ENCODE data around the gene GMPPA. TPM values are rescaled to one million over a fixed set of nuclear protein-coding genes. Genes with fewer than 3 reads are reported as not detected.

Gene GMPPA
- 10 to 100 TPM; 25.2 to 28.4 TPM for total RNA-seq

- Mint-ChIP-seq H3K27ac (peak within 1 kb of the TSS; percentile 39), H3K27me3 (ENCODE audit: low read depth) (peaks cover 43% of the 10 kb centered on the region), H3K36me3 (ENCODE audit: low read depth) (peaks cover 1% of the 10 kb centered on the region), H3K4me3 (peak within 1 kb of the TSS; percentile 91), H3K9me3 (no peaks in the 10 kb centered on the region), H3K4me1 (ENCODE audit: low read depth) (peaks cover 28% of the 10 kb centered on the region)
- CTCF ChIA-PET, result interaction anchor here (0.8 to 11.7 kb wide), 9 partner anchors 8 to 96 kb away, joined by 3 to 211 read pairs (median 5); no protein-coding TSS in a partner anchor
- peak; percentile 98 for DNase-seq
- intact Hi-C loops (cut with micrococcal nuclease), result loop anchor here (1.0 to 2.0 kb wide), 13 partner anchors 11 to 269 kb away; partner anchors contain the start of genes ANKZF1, ATG9A, CHPF and DNAJB2
These were observed at the start of gene GMPPA for GRCh38 chr2:219498280-219499057. Gene GMPPA (plus strand): TSS chr2:219498891. CDS start chr2:219499976, 1,085 bp downstream.

GRCh38 chr2:219449609-219450008, 49.1 kb upstream of the GMPPA start:
- Mint-ChIP-seq H3K4me3 (no peak overlapping the region), H3K4me1 (ENCODE audit: low read depth) (no peaks in the 10 kb centered on the region), H3K36me3 (ENCODE audit: low read depth) (no peaks in the 10 kb centered on the region), H3K9me3 (no peaks in the 10 kb centered on the region), H3K27ac (no peak overlapping the region), H3K27me3 (ENCODE audit: low read depth) (peaks cover 20% of the 10 kb centered on the region)
- DNase-seq, result no peak
- intact Hi-C loops (cut with micrococcal nuclease), result no loop called here
- CTCF ChIA-PET, result interaction anchor here (1.1 kb wide), 1 partner anchor 84 kb away, joined by 4 read pairs; no protein-coding TSS in a partner anchor

- no peak for DNase-seq
- intact Hi-C loops (cut with micrococcal nuclease), result no loop called here
These were observed 46.9 kb upstream of the GMPPA start for GRCh38 chr2:219451661-219452360.

GRCh38 chr2:219452361-219453317, 46.1 kb upstream of the GMPPA start:
- CTCF ChIA-PET, result interaction anchor here (1.0 to 1.2 kb wide), 3 partner anchors 43 to 49 kb away, joined by 3 to 5 read pairs (median 4); a partner anchor contains a TSS
- intact Hi-C loops (cut with micrococcal nuclease), result no loop called here
- H3K27me3 Mint-ChIP-seq (ENCODE audit: low read depth), result peaks cover 15% of the 10 kb centered on the region
- no peak for DNase-seq
- no peaks in the 10 kb centered on the region for H3K36me3 Mint-ChIP-seq (ENCODE audit: low read depth)
- no peak overlapping the region for H3K4me3 Mint-ChIP-seq
- H3K9me3 Mint-ChIP-seq, result no peaks in the 10 kb centered on the region
- no peaks in the 10 kb centered on the region for H3K4me1 Mint-ChIP-seq (ENCODE audit: low read depth)
- no peak overlapping the region for H3K27ac Mint-ChIP-seq

More at GRCh38 chr2:219451661-219452360, 46.9 kb upstream of the GMPPA start:
- Mint-ChIP-seq H3K27me3 (ENCODE audit: low read depth) (peaks cover 20% of the 10 kb centered on the region), H3K9me3 (no peaks in the 10 kb centered on the region), H3K36me3 (ENCODE audit: low read depth) (no peaks in the 10 kb centered on the region), H3K4me3 (no peak overlapping the region), H3K4me1 (ENCODE audit: low read depth) (no peaks in the 10 kb centered on the region), H3K27ac (no peak overlapping the region)
- CTCF ChIA-PET, result interaction anchor here (0.9 to 1.2 kb wide), 3 partner anchors 18 to 78 kb away, joined by 3 to 4 read pairs (median 3); no protein-coding TSS in a partner anchor

DNA sequence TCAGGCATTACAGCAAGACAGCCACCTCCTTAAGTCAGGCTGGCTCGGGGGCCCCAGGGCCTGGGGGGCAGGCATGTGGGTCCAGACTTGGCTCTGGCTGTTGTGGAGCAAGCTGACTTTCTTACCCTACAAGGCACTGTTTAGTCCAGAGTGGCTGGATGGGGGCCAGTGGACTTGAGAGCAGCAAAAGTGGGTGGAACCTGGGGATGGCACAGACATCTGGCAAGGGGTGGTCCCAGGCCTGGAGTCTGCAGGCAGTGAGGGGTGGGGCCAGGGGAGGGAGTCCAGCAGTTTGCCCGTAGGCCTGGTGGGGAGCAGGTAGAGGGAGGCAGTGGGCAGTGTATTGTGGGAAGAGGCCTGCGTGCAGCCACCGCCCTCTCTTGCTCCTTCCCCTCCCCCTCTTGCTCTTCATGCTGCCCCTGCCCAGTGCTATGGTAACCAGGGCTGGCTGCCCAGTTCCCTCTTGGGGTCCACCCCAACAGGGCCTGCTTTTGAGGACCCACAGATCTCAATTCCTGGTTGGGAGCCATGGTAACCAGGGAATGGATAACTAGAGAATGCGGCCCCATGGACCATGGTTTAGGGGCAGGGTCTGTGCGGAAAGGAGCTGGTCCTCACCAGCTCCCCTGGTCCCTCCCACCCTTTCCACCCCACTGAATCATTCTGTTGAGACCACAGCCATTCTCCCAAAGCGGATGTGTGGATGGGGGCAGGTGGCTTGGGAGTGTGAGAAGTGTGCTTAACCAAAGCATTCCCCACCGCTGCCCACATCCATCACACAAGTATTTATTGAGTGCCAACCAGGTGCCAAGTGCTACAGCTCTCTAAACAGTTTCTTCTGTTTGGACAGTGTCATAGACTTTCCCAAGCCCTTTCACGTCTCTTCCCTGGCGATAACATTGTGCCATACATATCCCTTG, 44.8 kb upstream of the GMPPA start:
- no peak for DNase-seq
- H3K4me3 Mint-ChIP-seq, result no peak overlapping the region
- CTCF ChIA-PET, result interaction anchor here (0.5 to 1.1 kb wide), 5 partner anchors 42 to 1496 kb away, joined by 3 to 5 read pairs (median 3); a partner anchor contains a TSS
- no peaks in the 10 kb centered on the region for H3K4me1 Mint-ChIP-seq (ENCODE audit: low read depth)
- H3K27ac Mint-ChIP-seq, result no peak overlapping the region
- peaks cover 15% of the 10 kb centered on the region for H3K27me3 Mint-ChIP-seq (ENCODE audit: low read depth)
- H3K9me3 Mint-ChIP-seq, result no peaks in the 10 kb centered on the region
- intact Hi-C loops (cut with micrococcal nuclease), result no loop called here
- H3K36me3 Mint-ChIP-seq (ENCODE audit: low read depth), result no peaks in the 10 kb centered on the region

DNA sequence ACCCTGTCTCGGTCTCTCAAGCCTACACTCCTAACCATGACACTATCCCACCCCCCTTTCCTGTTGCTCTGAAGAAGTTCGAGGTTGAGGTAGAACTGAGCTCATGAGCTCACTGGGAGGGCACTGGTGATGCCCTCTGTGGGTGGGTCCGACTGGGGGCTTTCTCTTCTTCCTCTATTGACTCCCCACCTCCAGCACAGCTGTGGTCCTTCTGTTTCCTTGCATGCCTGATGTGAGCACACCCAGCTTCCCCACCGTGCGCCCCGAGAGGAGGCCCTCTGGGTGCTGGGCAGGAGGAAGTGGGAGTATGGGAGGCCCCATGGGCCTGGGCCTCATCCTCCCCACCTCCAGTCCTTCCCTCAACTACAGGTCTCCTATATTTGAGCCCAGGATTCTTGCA, 43.1 kb upstream of the GMPPA start:
- H3K4me3 Mint-ChIP-seq, result no peak overlapping the region
- intact Hi-C loops (cut with micrococcal nuclease), result no loop called here
- no peak for DNase-seq
- H3K4me1 Mint-ChIP-seq (ENCODE audit: low read depth), result no peaks in the 10 kb centered on the region
- H3K36me3 Mint-ChIP-seq (ENCODE audit: low read depth), result no peaks in the 10 kb centered on the region
- H3K27me3 Mint-ChIP-seq (ENCODE audit: low read depth), result peaks cover 3% of the 10 kb centered on the region
- no peaks in the 10 kb centered on the region for H3K9me3 Mint-ChIP-seq
- CTCF ChIA-PET, result interaction anchor here (0.9 to 1.8 kb wide), 7 partner anchors 10 to 76 kb away, joined by 3 to 14 read pairs (median 3); a partner anchor contains a TSS
- no peak overlapping the region for H3K27ac Mint-ChIP-seq

DNA sequence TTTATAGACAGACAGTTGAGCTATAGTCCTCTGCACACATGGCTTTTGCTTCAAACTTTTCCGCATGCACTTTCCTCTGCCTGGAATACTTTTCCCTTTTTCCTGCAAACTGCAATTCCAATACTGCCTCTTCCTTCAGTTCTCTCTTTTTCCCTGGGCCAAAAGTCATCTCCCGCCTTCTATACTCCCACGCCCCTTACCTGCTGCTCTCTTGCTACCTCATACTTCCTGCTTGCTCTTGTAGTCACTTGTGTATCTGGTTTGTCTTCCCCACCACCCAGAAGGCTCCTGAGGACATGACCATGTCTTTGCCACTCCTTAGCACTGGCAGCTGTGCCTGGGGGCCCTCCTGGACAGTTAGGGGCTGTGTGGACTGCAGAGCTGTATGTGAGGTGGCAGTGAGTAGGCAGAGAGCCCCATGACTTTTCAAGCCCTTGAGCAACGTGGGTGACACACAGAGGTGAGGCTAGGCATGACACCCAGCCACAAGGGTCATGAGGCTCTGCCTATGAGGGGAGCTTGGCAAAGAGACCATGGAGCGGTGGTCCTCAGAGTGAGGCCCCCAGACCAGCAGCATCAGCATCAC, 40.8 kb upstream of the GMPPA start:
- no peaks in the 10 kb centered on the region for H3K4me1 Mint-ChIP-seq (ENCODE audit: low read depth)
- DNase-seq, result peak; percentile 37
- H3K27ac Mint-ChIP-seq, result no peak overlapping the region
- CTCF ChIA-PET, result interaction anchor here (0.5 to 3.4 kb wide), 9 partner anchors 9 to 72 kb away, joined by 3 to 17 read pairs (median 3); no protein-coding TSS in a partner anchor
- H3K36me3 Mint-ChIP-seq (ENCODE audit: low read depth), result no peaks in the 10 kb centered on the region
- no peaks in the 10 kb centered on the region for H3K27me3 Mint-ChIP-seq (ENCODE audit: low read depth)
- no peaks in the 10 kb centered on the region for H3K9me3 Mint-ChIP-seq
- intact Hi-C loops (cut with micrococcal nuclease), result loop anchor here (1.0 to 2.0 kb wide), 2 partner anchors 25 to 55 kb away; no protein-coding TSS in a partner anchor
- H3K4me3 Mint-ChIP-seq, result no peak overlapping the region

GRCh38 chr2:219458996-219459395, 39.7 kb upstream of the GMPPA start:
- Mint-ChIP-seq H3K27ac (no peak overlapping the region), H3K27me3 (ENCODE audit: low read depth) (no peaks in the 10 kb centered on the region), H3K36me3 (ENCODE audit: low read depth) (no peaks in the 10 kb centered on the region), H3K9me3 (no peaks in the 10 kb centered on the region), H3K4me3 (no peak overlapping the region), H3K4me1 (ENCODE audit: low read depth) (no peaks in the 10 kb centered on the region)
- intact Hi-C loops (cut with micrococcal nuclease), result loop anchor here (1.0 to 2.0 kb wide), 3 partner anchors 26 to 71 kb away; no protein-coding TSS in a partner anchor
- CTCF ChIA-PET, result interaction anchor here (0.6 to 3.4 kb wide), 13 partner anchors 8 to 232 kb away, joined by 3 to 17 read pairs (median 3); no protein-coding TSS in a partner anchor
- DNase-seq, result no peak

DNA sequence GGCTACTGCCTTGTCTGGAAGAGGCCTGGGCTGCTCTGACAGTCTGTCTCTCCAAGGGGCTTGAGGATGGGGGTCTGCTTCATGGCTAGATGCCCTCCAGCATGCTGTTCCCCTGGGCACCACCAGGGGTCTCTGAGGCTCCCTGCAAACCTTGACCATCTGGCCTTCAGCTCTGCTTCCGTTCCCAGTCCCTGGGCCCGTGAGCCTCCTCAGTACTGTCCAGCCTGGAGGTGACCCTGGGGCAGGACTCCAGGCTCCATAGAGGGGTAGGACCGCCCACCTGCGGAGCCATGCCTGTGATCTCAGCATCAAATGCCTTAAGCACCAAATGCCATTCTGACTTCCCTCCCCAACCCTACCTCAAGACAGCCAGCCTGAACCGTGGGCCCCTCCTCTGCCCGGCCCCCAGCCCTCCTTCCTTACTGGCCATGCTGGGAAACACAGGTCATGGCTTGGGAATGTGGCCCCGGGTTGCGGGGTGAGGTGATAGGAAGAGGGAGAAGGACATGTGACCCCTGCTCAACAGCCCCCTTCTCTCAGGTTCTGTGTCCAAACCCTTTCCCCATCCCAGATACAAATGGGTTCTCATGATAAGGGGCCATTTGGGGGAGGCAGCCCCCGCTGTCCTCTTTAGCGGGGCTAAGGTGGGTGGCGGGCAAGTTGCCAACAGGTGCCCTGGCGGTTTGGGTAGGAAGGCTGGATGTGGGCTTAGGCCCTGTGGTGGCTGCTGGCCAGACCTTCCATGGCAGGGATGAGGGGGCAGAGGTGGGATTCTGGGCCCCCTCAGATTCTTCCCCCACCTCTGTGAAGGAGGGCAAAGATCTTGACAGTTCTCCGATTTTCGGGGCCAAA, 39.0 kb upstream of the GMPPA start:
- Mint-ChIP-seq H3K27ac (no peak overlapping the region), H3K9me3 (no peaks in the 10 kb centered on the region), H3K4me3 (no peak overlapping the region), H3K27me3 (ENCODE audit: low read depth) (no peaks in the 10 kb centered on the region), H3K36me3 (ENCODE audit: low read depth) (no peaks in the 10 kb centered on the region), H3K4me1 (ENCODE audit: low read depth) (no peaks in the 10 kb centered on the region)
- intact Hi-C loops (cut with micrococcal nuclease), result loop anchor here (1.0 to 2.0 kb wide), 2 partner anchors 27 to 71 kb away; no protein-coding TSS in a partner anchor
- CTCF ChIA-PET, result interaction anchor here (0.6 to 3.4 kb wide), 11 partner anchors 11 to 232 kb away, joined by 3 to 17 read pairs (median 3); no protein-coding TSS in a partner anchor
- peak; percentile 55 for DNase-seq

All from activated naive CD4-positive, alpha-beta T cell treated with anti-CD3 and anti-CD28 coated beads for 36 hours (primary cell).